ENCODE measurements around the gene ASAP2.

ASAP2 gene

DNA sequence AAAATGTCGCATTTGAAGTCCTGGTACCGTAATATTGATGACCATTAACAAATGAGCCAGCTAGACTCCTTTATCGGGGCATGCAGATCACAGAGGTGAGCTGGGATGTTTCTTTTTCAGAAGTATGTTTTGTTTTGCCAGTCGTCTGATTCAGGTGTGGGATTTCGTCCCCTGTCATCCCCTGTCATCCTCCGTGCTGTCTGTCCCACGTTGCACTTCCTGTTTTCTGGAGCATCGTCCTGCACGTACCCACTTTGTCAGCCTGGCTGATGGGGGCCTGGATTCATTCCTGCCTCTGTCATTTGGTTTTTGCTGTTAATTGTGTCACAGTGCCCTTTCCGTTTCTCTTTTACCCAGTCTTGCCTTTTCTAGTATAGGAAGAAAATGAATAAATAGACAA, 72.8 kb downstream of the ASAP2 start:
- DNase-seq: no peak

DNA sequence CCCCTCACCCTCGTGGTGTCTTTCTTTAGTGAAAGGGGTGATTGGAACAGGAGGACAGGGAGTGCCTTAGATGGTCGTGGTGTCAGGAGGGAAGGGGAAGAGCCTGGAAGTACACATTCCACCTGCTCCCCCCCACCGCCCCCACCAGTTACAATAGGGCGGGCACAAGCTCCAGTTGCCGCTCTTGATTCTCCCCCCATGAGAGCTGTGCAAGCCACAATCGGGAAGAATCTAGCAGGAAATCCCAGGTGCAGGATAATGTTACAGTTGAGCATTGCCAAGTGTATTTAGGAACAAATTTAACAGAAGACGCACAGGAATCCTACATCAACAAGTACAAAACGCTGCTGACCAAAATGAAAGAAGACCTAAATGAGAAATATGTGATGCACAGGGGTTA, 73.6 kb downstream of the ASAP2 start:
- DNase-seq: no peak

DNA sequence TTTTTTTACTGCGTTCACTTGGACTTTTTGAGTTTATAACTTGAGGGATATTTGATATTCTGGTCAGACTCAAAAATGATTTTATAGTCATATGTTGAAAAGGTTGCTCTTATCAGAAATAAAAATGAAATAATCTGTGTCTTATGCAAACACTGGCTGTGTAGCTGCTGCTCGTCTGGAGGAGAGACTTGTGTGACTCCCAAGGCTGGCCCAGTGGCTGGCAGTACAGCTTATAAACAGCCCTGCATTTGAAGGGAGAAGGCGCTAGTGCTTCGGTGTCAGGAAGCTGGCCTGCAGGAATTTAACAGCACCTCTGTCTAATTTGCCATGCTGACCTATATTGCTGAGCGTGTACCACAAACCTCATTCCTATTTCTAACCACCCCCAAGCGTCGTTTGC, 74.5 kb downstream of the ASAP2 start:
- DNase-seq: no peak

DNA sequence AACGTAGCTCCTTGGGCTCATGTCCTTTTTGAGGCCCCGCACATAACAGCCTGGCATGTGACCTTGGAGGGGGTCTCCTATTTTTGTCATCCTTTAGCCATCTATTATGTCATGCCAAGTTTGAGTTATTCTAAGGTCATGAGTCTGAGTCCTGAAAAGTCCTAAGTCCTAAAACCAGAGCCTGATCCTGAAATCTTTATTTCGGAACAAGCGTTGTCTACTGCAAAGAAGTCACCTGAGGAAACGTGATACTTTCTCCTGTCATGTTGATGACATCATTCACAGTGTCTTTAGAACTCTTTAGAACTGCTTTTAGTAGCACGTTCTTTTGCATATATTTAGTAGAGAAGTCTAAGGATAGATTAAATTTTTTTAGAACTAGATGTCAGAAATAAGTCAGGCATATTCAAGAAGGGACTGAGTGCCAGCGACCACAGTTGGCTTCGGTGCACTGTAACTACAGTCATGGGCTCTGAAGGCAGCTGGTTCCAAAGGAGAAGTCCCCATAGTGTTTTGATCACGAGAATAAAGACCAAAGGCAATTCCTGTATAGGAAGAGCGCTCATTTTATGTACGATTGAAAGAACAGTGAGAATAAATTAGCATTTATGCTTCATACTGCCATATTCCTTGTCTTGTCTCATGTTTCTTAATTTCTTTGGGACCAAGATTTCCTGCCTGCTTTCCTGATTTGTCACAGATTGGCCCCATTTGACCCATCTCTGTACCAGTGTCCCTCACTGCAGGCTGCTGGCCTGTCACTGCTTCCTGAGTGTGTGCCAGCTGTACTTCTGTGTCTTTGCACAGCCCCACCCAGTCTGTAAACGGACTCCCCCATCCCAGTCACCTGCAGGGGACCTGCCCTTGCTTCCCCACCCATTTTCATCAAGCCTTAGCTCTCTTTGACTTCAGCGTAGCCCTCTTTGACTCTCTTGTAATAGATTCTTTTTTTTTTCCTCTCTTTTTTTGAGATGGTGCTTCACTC, 75.8 kb downstream of the ASAP2 start:
- DNase-seq: no peak

DNA sequence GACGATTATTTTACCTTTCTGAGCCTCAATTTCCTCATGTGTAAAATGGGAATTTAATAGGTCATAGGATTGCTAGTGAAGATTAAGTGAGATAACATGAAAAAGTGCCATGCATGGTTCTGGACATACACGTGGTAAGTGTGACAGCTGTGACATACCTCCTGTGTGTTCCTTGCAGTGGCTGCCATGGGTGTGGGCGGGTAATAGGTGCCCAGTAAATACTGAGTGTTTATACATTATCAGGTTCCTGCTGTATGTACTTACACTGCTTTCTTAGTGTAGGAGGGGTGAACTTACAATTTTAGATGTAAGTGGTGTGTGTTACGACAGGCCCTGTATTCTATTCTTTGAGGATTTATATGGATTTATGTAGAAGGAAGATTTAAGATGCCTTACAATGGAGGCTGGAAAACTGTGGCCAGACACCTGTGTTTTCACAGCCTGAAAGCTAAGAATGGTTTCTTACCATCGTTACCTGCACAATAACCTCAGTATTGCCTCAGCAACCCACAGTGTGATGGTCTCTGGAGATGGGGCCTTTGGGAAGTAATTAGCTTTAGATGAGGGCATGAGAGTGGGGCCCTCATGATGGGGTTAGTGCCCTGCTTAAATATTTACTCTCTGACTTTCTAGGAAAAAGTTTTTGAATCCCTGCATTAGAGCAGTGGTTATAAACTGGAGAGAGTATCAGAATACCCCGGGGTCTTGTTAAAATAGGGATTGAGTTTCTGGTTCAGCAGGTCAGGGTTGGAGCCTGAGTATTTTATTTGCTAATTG, 78.1 kb downstream of the ASAP2 start:
- DNase-seq: no peak

DNA sequence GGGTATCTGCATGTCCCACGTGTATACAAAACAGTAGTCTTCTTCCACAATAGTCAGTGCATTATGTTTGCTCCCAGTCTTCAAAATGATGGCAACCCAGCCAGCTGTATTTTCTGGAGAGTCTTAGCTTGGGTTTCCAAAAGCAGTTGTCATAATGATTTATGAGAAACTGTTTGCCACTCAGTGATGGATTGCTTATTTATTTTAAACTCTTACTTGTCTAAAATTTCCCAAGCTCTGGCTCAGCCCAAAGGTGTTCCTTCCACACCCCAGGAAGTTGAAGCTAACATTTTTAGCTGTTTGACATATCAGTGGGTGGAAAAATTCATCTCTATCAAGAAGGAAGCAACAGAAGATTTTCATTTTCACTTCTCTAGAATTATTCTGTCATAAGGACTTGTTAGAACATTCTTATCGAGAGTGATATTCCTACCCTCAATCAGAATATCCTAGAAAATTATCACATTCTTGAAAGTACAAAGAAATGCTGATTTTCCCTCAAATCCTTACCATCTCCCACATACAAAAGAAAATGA, 78.8 kb downstream of the ASAP2 start:
- no peak for DNase-seq

DNA sequence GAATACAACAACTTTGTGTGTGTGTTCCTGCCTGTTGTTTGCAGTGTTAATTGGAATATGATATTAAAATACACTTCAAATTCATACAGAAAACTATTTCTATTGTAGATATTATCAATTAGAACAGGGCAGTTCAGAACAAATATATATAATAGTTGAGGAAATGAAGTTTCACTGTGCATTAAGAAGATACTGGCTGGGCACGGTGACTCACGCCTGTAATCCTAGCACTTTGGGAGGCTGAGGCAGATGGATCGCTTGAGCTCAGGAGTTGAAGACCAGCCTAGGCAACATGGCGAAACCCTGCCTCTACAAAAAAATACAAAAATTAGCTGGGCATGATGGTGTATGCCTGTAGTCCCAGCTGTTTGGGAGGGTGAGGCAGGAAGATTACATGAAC, 79.3 kb downstream of the ASAP2 start:
- no peak for DNase-seq

DNA sequence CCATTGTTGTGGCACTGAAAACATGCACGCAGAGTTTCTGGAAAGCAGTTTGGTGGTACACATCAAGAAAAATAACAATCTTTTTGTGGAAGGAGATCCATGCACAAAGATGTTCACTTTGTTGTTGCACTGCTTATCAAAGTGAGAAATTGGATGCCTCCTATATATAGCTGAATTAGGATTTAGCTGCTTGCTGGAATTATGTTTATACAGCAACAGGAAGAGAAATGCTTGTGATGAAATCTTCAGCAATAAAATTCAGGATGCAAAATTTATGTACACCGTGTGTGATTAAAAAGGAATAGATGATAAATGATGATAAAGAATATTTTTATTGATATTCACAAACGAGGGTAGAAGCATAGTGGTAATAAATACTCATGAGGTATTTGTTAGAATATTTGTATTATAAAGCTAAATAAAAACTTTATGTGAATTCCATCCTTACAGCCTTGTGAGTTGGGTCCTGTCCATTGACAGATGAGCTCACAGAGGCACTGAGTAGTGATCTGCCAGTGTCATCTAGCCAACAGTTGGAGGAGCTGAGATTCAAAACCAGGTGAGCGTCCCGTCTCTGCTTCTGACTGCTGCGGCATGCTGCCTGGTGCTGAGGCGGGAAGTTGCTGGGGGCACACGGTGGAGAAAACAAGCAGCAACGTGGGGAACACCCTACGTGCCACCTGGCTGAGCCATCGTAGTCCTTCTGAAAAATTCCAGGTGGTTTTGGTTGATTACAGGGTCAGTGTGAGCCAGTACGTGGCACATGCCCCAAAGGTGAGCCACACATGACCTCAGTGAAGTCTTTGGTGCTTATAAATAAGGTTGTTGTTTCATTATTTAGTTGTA, 80.2 kb downstream of the ASAP2 start:
- DNase-seq: no peak

DNA sequence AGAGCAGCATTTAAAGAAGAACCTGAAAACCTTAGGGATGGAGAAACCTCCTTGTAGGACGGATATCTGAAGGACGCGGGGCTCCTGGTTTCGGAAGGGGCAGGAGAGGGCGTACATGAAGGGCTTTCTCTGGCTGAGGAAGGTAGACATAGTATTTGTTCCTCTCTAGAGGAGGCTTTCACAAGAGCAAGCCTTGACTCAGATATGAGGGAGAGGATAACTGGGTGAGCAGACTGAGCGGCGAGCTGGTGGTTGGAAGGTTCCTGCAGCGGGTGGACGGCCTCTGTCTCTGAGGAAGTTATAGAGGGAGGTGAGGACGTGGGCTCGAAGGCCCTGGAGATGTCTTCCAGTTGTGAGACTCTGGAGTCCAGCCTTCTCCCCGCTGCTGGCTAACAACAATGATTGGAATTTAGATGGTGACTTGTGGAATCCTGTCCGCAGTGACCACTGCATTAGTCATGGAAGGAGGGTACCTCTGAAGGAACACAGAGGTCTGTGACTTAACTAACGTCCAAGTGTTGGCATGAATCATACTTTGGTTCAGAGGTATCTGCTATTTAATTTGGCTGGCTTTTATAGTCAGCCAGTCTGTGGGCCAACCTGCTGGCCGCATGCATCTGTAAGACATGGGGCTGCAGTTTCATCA, 80.9 kb downstream of the ASAP2 start:
- DNase-seq: peak; percentile 68

DNA sequence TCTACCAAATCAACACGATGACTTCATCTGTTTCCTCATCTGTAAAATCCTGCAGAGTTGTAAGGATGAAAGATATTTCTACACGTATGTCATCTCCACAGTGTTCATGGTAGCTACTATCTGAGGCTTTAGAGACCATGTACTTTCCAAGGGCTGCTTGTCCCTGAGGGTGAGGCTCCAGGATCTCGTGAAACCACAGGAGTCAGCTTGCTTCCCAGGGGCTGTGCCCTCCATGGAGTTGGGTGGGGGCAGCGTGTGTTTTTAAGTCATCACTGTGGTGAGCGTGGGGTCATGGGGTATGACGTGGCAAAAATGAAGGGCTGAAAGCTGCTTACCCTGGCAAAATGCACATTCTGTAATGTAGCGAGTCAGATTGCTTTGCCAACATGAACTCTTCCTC, 81.6 kb downstream of the ASAP2 start:
- no peak for DNase-seq

DNA sequence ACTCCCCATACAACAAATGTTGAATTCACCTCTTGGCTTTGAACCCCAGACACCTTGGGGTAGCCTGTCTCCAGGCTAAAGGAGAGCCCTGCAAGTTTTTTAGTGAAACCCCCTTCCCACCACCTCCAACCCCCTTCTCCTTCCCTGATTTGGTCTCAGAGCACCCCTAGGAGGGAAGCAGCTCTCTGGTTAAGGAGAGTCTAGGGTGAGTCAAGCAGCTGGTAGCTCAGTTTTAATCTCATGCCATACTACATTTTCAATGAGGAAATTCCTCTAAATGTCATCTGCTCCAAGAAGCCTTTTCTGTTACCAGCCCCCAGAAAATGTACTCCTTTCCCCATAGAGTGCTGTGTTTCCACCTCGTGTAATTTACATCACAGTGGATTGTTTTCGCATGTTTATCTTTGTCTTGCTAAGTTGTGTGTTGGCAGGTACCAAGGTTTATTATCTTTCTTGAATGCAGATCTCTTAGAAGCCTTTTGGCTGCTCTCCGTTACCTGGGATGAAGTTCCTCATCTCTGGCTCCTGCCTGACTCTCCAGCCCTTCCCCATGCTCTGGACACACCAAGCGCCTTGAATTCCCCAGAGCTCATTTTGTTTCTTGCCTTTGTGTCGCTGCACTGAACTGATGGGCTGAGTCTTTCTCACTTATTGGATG, 82.2 kb downstream of the ASAP2 start:
- no peak for DNase-seq

DNA sequence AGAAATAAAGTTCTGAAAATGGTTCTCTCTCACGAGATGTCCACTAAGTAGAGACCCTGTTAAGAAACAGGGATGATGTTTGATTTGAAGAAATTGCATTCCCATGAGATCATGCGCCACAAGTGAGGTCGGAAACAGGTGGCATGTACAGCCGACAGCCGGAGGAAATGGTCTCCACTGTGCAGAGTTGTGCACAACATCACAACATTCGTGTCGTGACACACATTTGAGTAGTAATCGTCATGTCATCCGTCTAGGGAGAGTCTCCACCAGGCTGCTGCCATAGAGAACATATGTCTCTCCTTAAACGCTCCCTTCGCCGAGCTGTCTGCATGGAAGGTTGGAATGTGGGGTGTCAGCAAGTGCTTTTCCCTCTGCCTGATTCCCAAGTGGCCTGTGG, 84.7 kb downstream of the ASAP2 start:
- DNase-seq: no peak

DNA sequence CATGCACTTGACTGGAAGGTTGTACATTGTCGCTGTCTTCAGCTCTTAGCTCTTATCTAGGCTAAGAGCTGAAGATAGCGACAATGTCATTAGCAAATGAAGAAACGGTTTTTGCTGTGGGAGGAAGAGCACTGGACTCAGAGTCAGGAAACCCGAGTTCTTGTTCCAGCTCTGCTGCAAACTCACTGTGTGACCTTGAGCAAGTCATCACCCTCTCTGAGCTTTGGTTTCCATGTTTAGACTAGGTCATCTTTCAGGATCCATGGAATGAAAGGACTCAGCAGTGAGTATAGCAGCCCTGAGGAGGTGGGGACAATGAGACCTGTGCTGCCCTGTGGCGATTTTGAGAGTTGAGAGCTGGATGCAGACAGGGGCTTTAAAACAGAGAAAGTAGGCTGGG, 85.3 kb downstream of the ASAP2 start:
- DNase-seq: no peak

DNA sequence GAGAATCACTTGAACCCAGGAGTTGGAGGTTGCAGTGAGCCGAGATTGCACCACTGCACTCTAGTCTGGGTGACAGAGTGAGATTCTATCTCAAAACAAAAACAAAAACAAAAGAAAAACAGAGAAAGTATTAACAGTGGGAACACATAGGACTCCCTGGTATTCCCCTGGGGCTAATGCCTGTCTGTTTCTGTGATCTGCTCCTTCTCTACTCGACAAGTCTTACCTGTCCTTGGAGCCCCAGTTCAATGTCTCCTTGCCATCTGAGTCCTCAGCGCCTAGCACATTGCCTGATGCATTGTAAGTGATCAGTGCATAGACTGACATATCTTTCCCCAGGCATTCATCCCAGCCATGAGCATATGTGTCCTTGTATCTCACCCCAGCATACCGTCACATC, 85.8 kb downstream of the ASAP2 start:
- DNase-seq: no peak

DNA sequence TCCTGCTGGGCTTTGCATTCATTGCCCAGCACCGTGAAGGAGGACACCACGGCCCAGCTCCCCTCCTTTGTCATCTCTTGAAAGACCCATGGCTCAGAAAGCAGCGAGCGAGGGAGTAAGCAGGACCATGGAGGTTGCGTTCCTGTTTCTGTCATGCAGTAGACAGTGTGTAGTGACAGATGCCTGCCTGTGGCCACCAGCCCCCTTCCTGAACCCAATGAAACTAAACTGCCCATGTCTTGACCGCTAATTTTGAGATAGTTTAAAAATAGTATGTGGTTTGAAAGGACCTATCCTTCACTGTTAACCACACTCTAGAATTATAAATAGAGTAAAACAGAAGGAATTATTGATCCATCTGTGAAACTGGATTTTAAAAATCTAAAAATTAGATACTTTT, 88.2 kb downstream of the ASAP2 start:
- DNase-seq: no peak

DNA sequence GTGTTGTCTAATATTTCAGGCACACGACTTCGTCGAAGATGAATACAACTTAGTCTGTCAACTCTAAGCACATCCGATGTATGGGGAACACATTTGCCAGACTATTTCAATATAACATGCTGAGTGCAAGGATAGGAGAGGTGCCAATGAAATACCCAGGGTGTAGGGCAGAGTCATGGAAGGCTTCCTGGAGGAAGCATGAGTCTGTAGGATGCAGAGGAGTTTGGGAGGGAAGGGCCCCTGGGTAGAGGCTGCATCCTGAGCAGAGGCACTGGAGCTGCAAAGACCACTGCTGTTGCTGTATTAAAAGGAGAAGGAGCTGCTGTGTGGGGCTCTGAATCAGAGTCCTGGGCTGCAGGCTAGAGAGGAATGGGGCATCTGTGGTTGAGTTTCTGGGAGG, 89.9 kb downstream of the ASAP2 start:
- no peak for DNase-seq

DNA sequence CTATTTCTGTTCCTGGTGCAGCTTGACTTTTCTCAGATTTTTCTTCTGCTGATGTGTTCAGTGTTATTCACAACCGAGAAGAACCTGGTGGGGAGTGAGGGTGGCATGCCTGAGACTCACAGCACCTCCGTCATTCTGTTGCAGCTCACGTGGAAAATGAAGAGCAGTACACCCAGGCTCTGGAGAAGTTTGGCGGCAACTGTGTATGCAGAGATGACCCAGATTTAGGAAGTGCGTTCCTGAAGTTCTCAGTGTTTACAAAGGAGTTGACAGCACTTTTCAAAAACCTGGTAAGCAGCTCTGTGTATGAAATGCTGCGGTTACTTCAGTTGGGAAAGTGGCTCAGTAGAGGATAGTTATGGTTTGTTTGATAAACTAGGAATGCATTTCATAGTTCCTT, 90.5 kb downstream of the ASAP2 start:
- DNase-seq: no peak

DNA sequence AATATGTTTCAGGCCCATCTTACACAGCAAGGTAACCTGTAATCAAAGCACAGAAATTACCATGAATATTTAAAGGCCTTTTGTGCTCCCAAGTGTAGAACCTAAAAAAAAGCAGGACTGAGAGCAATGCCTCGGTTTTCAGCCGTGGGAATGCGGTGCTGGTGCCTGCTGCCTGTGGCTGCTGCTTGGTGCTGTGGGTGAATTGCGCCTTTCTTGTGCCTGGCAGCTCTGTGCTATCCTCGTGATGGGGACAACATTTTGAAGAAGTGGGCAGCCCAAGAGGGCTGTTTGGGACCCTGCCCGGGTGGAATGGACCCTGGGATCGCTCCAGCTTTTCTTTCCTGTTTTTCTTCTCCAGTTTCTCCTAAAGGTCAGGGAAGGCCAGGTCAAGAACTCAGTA, 91.2 kb downstream of the ASAP2 start:
- no peak for DNase-seq

DNA sequence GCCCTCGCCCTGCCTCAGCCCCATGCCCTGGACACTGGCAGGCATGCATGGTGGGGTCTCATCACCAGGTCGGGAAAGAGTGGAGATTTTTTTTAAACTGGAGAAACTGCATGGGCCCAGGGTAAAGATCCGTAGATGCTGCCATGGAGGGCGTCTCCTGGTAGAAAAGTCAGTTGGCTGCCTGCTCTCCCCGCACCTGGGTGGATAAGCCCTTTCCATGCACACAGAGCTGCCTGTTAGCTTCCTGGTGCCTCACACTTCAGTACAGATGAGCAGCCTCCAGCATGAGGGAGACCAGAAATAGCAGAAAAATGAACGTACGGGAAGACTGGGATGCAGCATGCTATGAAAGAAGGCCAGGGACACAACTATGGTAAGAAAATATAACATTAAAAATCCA, 92.0 kb downstream of the ASAP2 start:
- DNase-seq: no peak

DNA sequence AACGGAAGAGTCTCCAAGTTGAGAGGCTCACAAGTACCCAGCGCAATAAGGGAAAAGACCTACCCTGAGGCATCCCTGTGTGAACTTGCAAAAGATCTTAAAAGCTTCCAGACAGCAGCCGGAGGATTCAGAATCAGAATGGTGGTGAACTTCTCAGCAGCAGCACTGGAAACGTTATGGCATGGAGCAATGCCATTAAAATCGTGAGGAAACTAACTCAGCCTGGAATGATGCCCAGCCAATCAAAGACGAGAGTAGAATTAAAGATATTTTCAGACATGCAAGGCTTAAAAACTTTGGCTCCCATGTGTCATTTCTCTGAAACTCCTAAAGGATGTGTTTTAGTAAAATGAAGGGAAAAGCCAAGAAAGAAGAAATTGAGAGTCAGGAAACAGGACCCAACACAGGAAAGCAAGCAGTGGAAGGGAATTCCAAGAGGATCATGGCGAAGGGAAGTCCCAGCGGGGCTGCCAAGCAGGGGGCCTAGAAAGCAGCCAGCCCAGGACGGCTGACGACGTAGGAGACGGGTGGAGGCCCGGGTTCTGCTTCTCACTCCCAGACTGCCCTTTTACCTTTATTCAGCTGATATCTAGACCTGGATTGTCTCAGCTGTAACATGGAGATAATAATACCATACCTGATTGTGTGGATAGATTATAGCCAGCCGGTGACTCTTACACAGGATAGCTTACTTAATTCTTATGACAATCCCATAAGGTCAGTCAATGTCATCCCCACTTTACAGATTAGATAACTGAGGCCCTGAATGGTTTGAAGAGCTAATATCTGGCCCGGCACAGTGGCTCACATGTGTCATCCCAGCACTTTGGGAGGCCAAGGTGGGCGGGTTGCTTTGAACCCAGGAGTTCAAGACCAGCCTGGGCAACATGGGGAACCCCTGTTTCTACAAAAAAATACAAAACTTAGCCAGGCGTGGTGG, 92.8 kb downstream of the ASAP2 start:
- no peak for DNase-seq

DNA sequence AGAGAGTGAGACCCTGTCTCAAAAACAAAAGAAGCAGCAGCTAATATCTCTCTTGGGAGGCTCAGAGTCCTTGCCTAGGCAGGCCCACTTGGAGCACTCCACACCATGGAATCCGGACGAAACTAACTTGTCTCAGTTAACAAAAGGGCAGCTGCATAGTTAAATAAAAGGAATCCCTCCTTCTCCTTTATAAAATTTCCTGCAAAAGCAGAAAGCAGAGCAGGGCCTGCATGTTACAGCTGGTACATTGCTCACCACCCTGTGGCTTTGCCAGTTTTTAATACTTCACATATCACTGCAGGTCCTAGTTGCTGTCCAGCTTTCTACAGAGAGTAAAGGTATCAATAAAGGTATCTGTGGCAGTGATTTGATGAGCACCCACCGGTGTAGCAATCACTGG, 93.6 kb downstream of the ASAP2 start:
- no peak for DNase-seq

Data from 8988T (cell line).